Tibial artery (tissue), 4 donors: ENCODE measurements around the gene ACBD3.

Experiments used
- DNase-seq, 2 donors: peaks; one replicate each; pipeline ENCODE4 v3.0.0-alpha.2; 2019
- H3K27ac ChIP-seq, 2 donors: fragments of 200-600 bp; sonication (generic) in 1 of 2; 1 replicate in 1 of 2; 2 replicates in 1 of 2; pipeline ENCODE4 v1.5.1; 2018 to 2019; ENCODE audit warnings: mild to moderate bottlenecking in 1 of 2
- H3K27me3 ChIP-seq, 2 donors: fragments of 200-600 bp; sonication (generic) in 1 of 2; one replicate each; pipeline versions ENCODE4 v1.5.1 to v1.6.0; 2016 to 2019
- H3K36me3 ChIP-seq, 3 donors: fragments of 200-600 bp; sonication (generic) in 2 of 3; one replicate each; pipeline ENCODE4 v1.5.1; 2016 to 2019; ENCODE audit warnings: mild to moderate bottlenecking in 2 of 3
- H3K4me1 ChIP-seq, 4 donors: fragments of 200-600 bp; sonication (generic) in 2 of 4; 1 replicate in 3 of 4; 2 replicates in 1 of 4; pipeline ENCODE4 v1.5.1; 2016 to 2019
- H3K4me3 ChIP-seq, 2 donors: fragments of 200-600 bp; sonication (generic) in 1 of 2; 1 replicate in 1 of 2; 2 replicates in 1 of 2; pipeline ENCODE4 v1.5.1; 2018 to 2019; ENCODE audit warnings: mild to moderate bottlenecking in 2 of 2
- H3K9me3 ChIP-seq, 3 donors: fragments of 200-600 bp; sonication (generic) in 1 of 3; one replicate each; pipeline ENCODE4 v1.5.1; 2016 to 2019
- intact Hi-C: fragments of 100-400 bp; cut with DNase I; formaldehyde crosslinking; loops from one replicate; pipeline ENCODE4 v1.15.0; 2023; ENCODE audit warnings: low total_unique reads
- TF ChIP-seq, protein P1 (sequence below), 2 experiments: fragments of 200-600 bp in 1 of 2; fragments of 450-650 bp in 1 of 2; IDR thresholded peaks; one replicate each; pipeline ENCODE4 v1.5.1; 2017 to 2019; ENCODE audit warnings: antibody characterized with exemption in 2 of 2, mild to moderate bottlenecking in 1 of 2, moderate library complexity in 1 of 2

The ACBD3 gene

DNA sequence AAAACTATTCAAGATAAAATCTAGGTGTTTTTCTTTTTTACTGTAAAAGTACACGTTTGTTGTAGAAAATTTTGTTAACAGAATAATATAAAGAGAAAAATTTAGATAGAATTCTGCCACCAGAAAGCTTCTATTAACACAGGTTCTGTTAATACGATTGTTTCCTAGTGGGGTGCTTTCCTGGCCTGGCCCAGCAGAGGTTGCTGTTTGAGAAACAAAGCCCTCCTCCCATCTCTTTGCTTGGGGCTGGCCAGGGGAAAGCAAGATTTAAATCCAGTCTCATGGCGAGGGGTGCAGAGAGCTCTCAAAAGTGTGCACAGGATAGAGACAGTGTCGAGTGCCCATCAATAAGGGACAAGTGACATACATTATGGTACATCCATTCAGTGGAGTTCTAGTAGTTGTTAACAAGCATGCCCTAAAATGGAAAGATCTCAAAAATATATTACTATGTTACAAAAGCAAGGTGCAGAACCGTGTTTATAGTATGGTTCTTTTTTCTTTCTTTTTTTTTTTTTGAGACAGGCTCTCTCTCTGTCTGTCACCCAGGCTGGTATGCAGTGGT, 14.6 kb upstream of the ACBD3 start:
- intact Hi-C loops, result no loop called here

DNA sequence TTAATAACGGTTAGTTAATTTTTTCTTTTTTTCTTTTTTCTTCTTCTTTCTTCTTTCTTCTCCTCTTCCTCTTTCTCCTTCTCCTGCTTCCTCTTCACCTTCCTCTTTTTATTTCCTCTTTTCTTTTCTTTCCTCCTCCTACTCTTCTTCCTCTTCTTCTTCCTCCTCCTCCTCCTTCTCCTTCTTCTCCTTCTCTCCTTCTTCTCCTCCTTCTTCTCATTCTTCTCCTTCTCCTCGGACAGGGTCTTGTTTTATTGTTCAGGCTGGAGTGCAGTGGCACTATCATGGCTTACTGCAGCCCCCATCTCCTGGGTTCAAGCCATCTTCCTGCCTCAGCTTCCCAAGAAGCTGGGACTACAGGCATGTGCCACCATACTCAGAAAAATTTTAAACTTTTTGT, 13.4 kb upstream of the ACBD3 start:
- intact Hi-C loops, result no loop called here
- no peak for DNase-seq

More for the DNA sequence above, 14.6 kb upstream of the ACBD3 start:
- no peak for DNase-seq
- peaks cover 0 to 13% of the 10 kb centered on the region in 2 donors for H3K27me3 ChIP-seq
- H3K4me3 ChIP-seq, result no peak overlapping the region
- H3K9me3 ChIP-seq, result no peaks in the 10 kb centered on the region
- TF ChIP-seq, protein P1, sequence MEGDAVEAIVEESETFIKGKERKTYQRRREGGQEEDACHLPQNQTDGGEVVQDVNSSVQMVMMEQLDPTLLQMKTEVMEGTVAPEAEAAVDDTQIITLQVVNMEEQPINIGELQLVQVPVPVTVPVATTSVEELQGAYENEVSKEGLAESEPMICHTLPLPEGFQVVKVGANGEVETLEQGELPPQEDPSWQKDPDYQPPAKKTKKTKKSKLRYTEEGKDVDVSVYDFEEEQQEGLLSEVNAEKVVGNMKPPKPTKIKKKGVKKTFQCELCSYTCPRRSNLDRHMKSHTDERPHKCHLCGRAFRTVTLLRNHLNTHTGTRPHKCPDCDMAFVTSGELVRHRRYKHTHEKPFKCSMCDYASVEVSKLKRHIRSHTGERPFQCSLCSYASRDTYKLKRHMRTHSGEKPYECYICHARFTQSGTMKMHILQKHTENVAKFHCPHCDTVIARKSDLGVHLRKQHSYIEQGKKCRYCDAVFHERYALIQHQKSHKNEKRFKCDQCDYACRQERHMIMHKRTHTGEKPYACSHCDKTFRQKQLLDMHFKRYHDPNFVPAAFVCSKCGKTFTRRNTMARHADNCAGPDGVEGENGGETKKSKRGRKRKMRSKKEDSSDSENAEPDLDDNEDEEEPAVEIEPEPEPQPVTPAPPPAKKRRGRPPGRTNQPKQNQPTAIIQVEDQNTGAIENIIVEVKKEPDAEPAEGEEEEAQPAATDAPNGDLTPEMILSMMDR (IDR thresholded peaks at IDR 0.05), result no peak
- H3K36me3 ChIP-seq, result no peaks in the 10 kb centered on the region
- no peak overlapping the region for H3K27ac ChIP-seq
- no peaks in the 10 kb centered on the region for H3K4me1 ChIP-seq

DNA sequence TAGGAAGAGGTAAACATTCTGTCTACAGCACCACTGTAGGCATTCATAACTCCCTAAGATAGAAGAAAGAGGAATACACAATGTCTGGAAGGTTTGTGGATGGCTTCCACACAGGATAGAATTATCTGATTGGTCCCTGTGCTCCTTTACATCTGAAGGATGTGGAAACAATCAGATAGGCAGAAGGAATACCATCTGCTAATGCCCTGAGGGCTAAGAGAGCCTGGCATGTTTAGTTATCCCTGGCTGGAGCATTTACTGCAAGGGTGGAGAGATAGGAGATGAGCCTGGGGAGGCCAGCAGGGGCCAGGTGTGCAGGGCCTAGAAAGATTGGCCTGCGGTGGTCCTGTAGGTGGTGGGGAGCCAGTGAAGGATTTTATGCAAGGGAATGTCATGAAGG, 8.6 kb upstream of the ACBD3 start:
- no peaks in the 10 kb centered on the region for H3K4me1 ChIP-seq
- H3K36me3 ChIP-seq, result no peaks in the 10 kb centered on the region
- peaks cover 0 to 8% of the 10 kb centered on the region in 2 donors for H3K27me3 ChIP-seq
- TF ChIP-seq, protein P1 (IDR thresholded peaks at IDR 0.05), result no peak
- H3K9me3 ChIP-seq, result no peaks in the 10 kb centered on the region
- intact Hi-C loops, result no loop called here
- DNase-seq, result no peak
- no peak overlapping the region for H3K27ac ChIP-seq
- no peak overlapping the region for H3K4me3 ChIP-seq

More for the DNA sequence above, 13.4 kb upstream of the ACBD3 start:
- Histone ChIP-seq H3K27ac (no peak overlapping the region), H3K9me3 (no peaks in the 10 kb centered on the region), H3K27me3 (peaks cover 0 to 13% of the 10 kb centered on the region in 2 donors), H3K4me1 (no peaks in the 10 kb centered on the region), H3K36me3 (no peaks in the 10 kb centered on the region), H3K4me3 (no peak overlapping the region)
- TF ChIP-seq, protein P1 (IDR thresholded peaks at IDR 0.05), result no peak

DNA sequence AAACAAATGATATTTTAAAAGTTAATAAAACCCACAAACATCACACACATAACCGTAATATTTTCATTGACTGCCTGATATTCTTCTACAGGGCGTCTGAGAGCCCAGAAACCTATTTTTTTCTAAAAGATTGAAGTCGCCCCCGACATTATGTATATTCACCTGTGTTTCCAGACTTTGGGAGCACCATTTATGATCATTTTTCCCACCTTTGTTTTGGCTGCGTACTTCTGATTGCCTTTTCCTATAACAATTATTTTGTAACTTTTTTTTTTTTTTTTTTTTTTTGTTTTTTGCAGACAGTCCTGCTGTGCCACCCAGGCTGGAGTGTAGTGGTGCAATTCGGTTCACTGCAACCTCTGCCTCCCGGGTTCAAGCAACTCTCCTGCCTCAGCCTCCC, 839 bp upstream of the ACBD3 start:
- intact Hi-C loops, result loop anchor here (10.0 kb wide), 1 partner anchor 123 kb away; the partner anchor contains the start of gene H3-3A
- Histone ChIP-seq H3K27me3 (no peaks in the 10 kb centered on the region), H3K9me3 (no peaks in the 10 kb centered on the region), H3K4me3 (peak overlapping the region; percentile 90 to 91), H3K36me3 (peaks cover 0 to 4% (median 0%) of the 10 kb centered on the region in 3 donors), H3K4me1 (peaks cover 0 to 39% (median 19%) of the 10 kb centered on the region in 4 donors), H3K27ac (peak overlapping the region; percentile 93 to 95)
- TF ChIP-seq, protein P1 (IDR thresholded peaks at IDR 0.05), result no peak
- no peak for DNase-seq

DNA sequence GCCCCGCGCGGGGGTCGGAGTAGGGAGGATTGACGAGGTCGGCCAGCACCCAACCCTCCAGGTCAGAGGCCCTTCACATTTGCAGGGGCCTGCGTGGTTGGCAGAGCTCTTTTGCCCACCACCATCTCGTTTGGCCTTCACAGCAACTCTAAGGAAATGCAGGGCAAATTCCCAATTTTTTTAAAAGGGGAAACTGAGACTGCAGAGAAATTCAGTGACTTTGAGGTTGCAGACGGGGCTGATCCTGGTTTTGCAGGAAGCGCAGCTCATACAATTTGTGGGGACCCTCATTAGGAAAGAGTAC, 430 bp upstream of the ACBD3 start:
- peak overlapping the region; percentile 93 to 95 for H3K27ac ChIP-seq
- intact Hi-C loops, result loop anchor here (10.0 kb wide), 1 partner anchor 122 kb away; the partner anchor contains the start of gene H3-3A
- no peaks in the 10 kb centered on the region for H3K9me3 ChIP-seq
- H3K4me3 ChIP-seq, result peak overlapping the region; percentile 90 to 91
- TF ChIP-seq, protein P1 (IDR thresholded peaks at IDR 0.05), result no peak
- peaks cover 0 to 4% (median 0%) of the 10 kb centered on the region in 3 donors for H3K36me3 ChIP-seq
- H3K27me3 ChIP-seq, result no peaks in the 10 kb centered on the region
- no peak for DNase-seq
- H3K4me1 ChIP-seq, result peaks cover 0 to 43% (median 23%) of the 10 kb centered on the region in 4 donors
